Pancreas (tissue), 10 donors: ENCODE results near the gene GALNT9. TPM values are rescaled to one million over a fixed set of nuclear protein-coding genes. Genes with fewer than 3 reads are reported as not detected.

Source experiments
- ATAC-seq, 4 donors: fragments of 200-7000 bp; cut with Tn5 transposase; one replicate each; pipeline versions ENCODE4 v1.8.0 to v1.9.1; 2020; ENCODE audit warnings: mild to moderate bottlenecking in 4 of 4, moderate library complexity in 4 of 4
- DNase-seq, 6 donors: peaks; one replicate each; pipeline ENCODE4 v3.0.0-alpha.2; 2020
- FAIRE-seq: peaks from 2 replicates; lab custom pipeline; 2012; peaks lifted over from hg19 to GRCh38; lab: Jason Lieb, UNC
- H3K27ac ChIP-seq, 4 donors: fragments of 200-600 bp; sonication (generic); 1 replicate in 3 of 4; 2 replicates in 1 of 4; pipeline versions ENCODE4 v1.5.0 to v1.8.0; 2020
- H3K27me3 ChIP-seq, 4 donors: fragments of 200-600 bp; one replicate each; pipeline ENCODE4 v1.8.0; 2021
- H3K36me3 ChIP-seq, 3 donors: fragments of 200-600 bp; sonication (generic) in 1 of 3; one replicate each; pipeline versions ENCODE4 v1.5.0 to v1.8.0; 2020 to 2021
- H3K4me1 ChIP-seq, 3 donors: fragments of 200-600 bp; one replicate each; pipeline ENCODE4 v1.8.0; 2021
- H3K4me3 ChIP-seq, 4 donors: fragments of 200-600 bp; sonication (generic) in 2 of 4; one replicate each; pipeline versions ENCODE4 v1.5.0 to v1.8.0; 2020 to 2021
- H3K9me3 ChIP-seq, 4 donors: fragments of 200-600 bp; one replicate each; pipeline ENCODE4 v1.8.0; 2021
- WGBS, 2 donors: extraction: QIAGEN DNeasy Blood & Tissue Kit; methylation state at CpG; one replicate each; pipeline ENCODE4 v1.1.7; 2013; 5-methylcytosine and 5-hydroxymethylcytosine counted together
- intact Hi-C, 3 donors: fragments of 100-400 bp; cut with DNase I; formaldehyde crosslinking; loops; one replicate each; pipeline versions ENCODE4 v1.11.1 to v1.14.2; 2022
- polyA plus RNA-seq, 2 donors: library from polyadenylated mRNA; stranded (reverse); fragments of 200-250 nt; gene quantifications; one replicate each; pipeline ENCODE4 v1.2.3, GENCODE V29; 2013
- total RNA-seq, 6 donors: library from RNA; stranded (reverse); fragmentation: NEBNext Ultra II Directional in 4 of 6; extraction: Animal tissue kit (Norgen Biotek cat#: 25700) in 4 of 6; gene quantifications; one replicate each; pipeline versions ENCODE4 v1.2.1 to v1.2.4, GENCODE V29; 2021 to 2023
- TF ChIP-seq, protein P1 (sequence below), 4 donors: fragments of 200-600 bp; sonication (generic) in 3 of 4; IDR thresholded peaks; one replicate each; pipeline versions ENCODE4 v1.5.0 to v1.8.0; 2021; ENCODE audit warnings: antibody characterized with exemption in 4 of 4
- donor health status: healthy with polysubstance abuse.
- donor health status: DM: no; HTN: no; CAD: no; lungs with moderate emphysema.
- donor health status: DM: no; HTN: no; CAD: no.
- donor health status: control.
- donor health status: control.
- donor health status: Bipolar disorder and iron deficiency.
- donor health status: DM: yes; HTN: yes; CAD: no.
- donor health status: DM: no; HTN: no; CAD: no.
- donor health status: DM: no; HTN: no; CAD: no.
- donor health status: DM: yes; HTN: yes; CAD: no.

GALNT9 gene
- total and polyA plus RNA-seq, 8 donors: 0.09 to 0.46 (median 0.25) TPM; not detected in 5

DNA sequence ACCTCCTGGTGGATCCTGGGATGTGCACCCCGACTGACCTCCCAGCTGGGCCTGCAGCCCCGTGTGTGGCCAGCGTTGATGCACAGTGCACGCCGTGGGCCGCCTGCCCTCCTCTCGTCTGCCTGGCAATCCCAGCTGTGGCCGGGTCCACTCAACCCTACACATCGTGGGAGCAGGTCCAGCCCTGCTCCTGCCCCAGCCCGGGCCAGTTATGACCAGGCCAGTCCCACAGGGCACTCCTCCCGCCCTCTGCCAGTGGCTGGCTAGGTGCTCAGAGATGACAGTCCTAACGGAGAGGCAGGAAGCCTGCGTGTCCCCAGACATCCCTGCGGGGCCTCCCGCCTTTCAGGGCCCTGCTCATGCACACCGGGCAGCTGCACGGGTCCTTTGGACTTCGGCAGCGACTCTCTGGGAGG lies 10.8 kb downstream of the GALNT9 start:
- no peak overlapping the region for H3K27ac ChIP-seq
- TF ChIP-seq, protein P1, sequence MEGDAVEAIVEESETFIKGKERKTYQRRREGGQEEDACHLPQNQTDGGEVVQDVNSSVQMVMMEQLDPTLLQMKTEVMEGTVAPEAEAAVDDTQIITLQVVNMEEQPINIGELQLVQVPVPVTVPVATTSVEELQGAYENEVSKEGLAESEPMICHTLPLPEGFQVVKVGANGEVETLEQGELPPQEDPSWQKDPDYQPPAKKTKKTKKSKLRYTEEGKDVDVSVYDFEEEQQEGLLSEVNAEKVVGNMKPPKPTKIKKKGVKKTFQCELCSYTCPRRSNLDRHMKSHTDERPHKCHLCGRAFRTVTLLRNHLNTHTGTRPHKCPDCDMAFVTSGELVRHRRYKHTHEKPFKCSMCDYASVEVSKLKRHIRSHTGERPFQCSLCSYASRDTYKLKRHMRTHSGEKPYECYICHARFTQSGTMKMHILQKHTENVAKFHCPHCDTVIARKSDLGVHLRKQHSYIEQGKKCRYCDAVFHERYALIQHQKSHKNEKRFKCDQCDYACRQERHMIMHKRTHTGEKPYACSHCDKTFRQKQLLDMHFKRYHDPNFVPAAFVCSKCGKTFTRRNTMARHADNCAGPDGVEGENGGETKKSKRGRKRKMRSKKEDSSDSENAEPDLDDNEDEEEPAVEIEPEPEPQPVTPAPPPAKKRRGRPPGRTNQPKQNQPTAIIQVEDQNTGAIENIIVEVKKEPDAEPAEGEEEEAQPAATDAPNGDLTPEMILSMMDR (IDR thresholded peaks at IDR 0.05): no peak
- intact Hi-C loops: no loop called here
- H3K36me3 ChIP-seq: no peaks in the 10 kb centered on the region
- no peak overlapping the region for H3K4me3 ChIP-seq
- FAIRE-seq (no peak), ATAC-seq (no peak), DNase-seq (peak in 2 of 6 donors; percentile 13 to 60)
- 61 to 75% methylated on average over 19 of the region's 19 CpGs for WGBS, 2 donors
- peaks cover 0 to 4% (median 0%) of the 10 kb centered on the region in 4 donors for H3K27me3 ChIP-seq
- H3K9me3 ChIP-seq: no peaks in the 10 kb centered on the region
- H3K4me1 ChIP-seq: no peaks in the 10 kb centered on the region

DNA sequence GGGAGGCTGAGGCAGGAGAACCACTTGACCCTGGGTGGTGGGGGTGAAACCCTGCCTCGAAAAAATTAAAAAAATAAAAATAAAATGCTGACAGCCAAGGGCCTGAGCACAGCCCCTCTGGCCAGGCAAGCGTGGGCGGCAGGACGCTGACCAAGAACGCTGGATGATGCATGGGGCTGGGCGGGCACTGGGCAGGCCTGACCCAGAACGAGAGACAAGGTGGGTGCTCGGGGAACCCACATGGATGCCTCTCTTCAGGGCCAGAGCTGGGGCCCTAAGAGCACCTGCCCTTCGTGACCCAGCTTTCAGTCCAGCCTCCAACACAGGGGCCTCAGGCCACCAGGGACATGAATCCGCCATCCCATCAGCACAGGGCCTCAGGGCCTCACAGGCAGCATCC lies 11.3 kb downstream of the GALNT9 start:
- 70 to 81% methylated on average over 10 of the region's 10 CpGs for WGBS, 2 donors
- Histone ChIP-seq H3K4me1 (no peaks in the 10 kb centered on the region), H3K27ac (no peak overlapping the region), H3K27me3 (peaks cover 0 to 4% (median 0%) of the 10 kb centered on the region in 4 donors), H3K36me3 (no peaks in the 10 kb centered on the region), H3K4me3 (no peak overlapping the region), H3K9me3 (no peaks in the 10 kb centered on the region)
- intact Hi-C loops: no loop called here
- TF ChIP-seq, protein P1 (IDR thresholded peaks at IDR 0.05): no peak
- no peak for FAIRE-seq
- ATAC-seq: no peak
- peak in 2 of 6 donors; percentile 8 to 23 for DNase-seq

DNA sequence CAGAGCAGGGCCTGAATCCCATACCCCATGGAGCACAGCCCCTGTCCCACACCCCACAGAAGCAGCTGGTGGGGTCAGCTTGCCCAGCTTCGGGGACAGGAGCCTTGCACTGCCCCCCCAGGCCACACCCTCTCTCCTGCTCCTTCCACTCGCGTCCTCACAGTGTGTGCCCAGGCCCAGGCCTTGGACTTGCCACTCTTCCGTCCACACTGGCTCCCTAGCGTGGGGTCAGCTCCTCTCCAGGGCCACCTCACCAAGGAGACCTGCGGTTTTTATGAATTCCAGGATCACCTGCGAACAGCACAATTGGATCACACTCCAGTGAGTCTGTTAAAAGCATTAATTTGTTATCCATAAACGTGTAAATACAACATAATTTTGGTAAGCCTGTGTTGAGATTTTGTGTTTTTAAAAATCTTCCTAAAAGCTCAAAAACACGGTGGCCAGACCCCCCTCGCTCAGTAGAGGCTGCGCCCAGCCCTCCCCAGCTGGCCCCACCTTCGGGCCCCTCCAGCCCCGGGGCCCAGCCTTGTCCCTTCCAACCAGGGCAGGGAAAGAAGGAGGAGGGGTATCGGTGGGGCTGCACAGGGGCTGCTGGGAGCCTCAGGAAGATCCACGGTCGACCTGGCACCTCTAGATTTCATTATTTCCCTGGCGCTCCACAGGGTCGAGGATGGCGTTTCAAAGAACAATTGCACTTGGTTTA lies 12.0 kb downstream of the GALNT9 start:
- Histone ChIP-seq H3K36me3 (no peaks in the 10 kb centered on the region), H3K4me1 (no peaks in the 10 kb centered on the region), H3K9me3 (no peaks in the 10 kb centered on the region), H3K27ac (no peak overlapping the region), H3K27me3 (peaks cover 0 to 4% (median 0%) of the 10 kb centered on the region in 4 donors), H3K4me3 (no peak overlapping the region)
- whole genome bisulfite sequencing, 2 donors: 61 to 64% methylated on average over 19 of the region's 19 CpGs
- ATAC-seq (no peak), FAIRE-seq (no peak), DNase-seq (peak in 2 of 6 donors; percentile 4 to 28)
- TF ChIP-seq, protein P1 (IDR thresholded peaks at IDR 0.05): no peak
- intact Hi-C loops: no loop called here

DNA sequence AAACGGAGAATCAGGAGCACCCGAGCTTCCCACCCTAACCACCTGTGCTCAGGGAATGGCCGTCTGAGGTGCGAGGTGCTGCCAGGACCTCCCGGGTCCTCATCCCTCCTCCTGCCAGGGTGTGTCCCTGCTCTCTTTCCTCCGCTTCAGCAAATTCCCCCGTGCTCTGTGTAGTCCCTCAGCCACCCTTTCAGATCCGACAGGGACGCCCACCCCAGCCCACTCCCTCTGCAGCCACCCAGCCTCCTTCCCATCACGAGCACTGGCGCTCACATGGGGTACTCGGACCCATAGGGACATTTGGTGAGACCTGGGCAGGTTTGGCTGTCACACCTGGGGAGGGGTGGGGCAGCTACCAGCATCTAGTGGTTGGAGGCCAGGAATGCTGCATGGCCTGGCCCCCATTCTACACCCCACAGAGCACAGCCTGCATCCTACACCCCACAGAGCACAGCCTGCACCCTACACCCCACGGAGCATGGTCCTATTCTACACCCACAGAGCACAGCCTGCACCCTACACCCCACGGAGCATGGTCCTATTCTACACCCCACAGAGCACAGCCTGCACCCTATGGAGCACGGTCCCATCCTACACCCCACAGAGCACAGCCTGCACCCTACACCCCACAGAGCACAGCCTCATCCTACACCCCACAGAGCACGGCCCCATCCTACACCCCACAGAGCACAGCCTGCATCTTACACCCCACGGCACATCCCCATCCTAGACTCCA lies 12.7 kb downstream of the GALNT9 start:
- H3K27ac ChIP-seq: no peak overlapping the region
- intact Hi-C loops: no loop called here
- H3K27me3 ChIP-seq: peaks cover 0 to 4% (median 0%) of the 10 kb centered on the region in 4 donors
- H3K9me3 ChIP-seq: no peaks in the 10 kb centered on the region
- TF ChIP-seq, protein P1 (IDR thresholded peaks at IDR 0.05): no peak
- WGBS, 2 donors: 44 to 53% methylated on average over 17 of the region's 17 CpGs
- H3K36me3 ChIP-seq: no peaks in the 10 kb centered on the region
- H3K4me3 ChIP-seq: no peak overlapping the region
- ATAC-seq (no peak), DNase-seq (peak in 2 of 6 donors; percentile 9 to 29), FAIRE-seq (no peak)
- H3K4me1 ChIP-seq: no peaks in the 10 kb centered on the region
